GM12878 (cell line): Measurements from ENCODE around the gene PRM2. TPM values are rescaled to one million over a fixed set of nuclear protein-coding genes. Genes with fewer than 3 reads are reported as not detected.

ENCODE experiments used
- BHLHE40 ChIP-seq, 2 experiments: fragments of 450-650 bp in 1 of 2; IDR thresholded peaks; 2 replicates each; pipeline ENCODE4 v1.6.1; 2011 to 2017; ENCODE audit warnings: low read depth in 2 of 2, borderline replicate concordance in 1 of 2, improper control_type of control experiment in 1 of 2, low read length in 1 of 2, mild to moderate bottlenecking in 1 of 2
- CBFB ChIP-seq: IDR thresholded peaks from 2 replicates; pipeline ENCODE4 v1.6.1; 2016; ENCODE audit warnings: antibody characterized with exemption, low read depth
- CREB1 ChIP-seq: IDR thresholded peaks from 2 replicates; pipeline ENCODE4 v1.6.1; 2012; ENCODE audit warnings: low read depth, mild to moderate bottlenecking, inconsistent platforms
- CTCF ChIP-seq, 3 experiments: IDR thresholded peaks in 2 of 3; conservative IDR thresholded peaks in 1 of 3; 2 replicates each; pipeline ENCODE4 v1.5.1; 2011; ENCODE audit warnings: low read depth in 3 of 3, low read length in 3 of 3, mild to moderate bottlenecking in 3 of 3, control low read depth in 2 of 3, moderate library complexity in 2 of 3, inconsistent platforms in 1 of 3, mixed read lengths in 1 of 3; ENCODE audit not compliant: control insufficient read depth in 2 of 3, insufficient read depth in 1 of 3; ENCODE audit errors: extremely low read depth in 1 of 3
- DPF2 ChIP-seq: fragments of 450-650 bp; IDR thresholded peaks from 2 replicates; pipeline ENCODE4 v1.6.1; 2017; ENCODE audit warnings: mild to moderate bottlenecking
- EP300 ChIP-seq, 2 experiments: fragments of 150-350 bp in 1 of 2; IDR thresholded peaks; 2 replicates each; pipeline ENCODE4 v1.6.1; 2011 to 2012; ENCODE audit warnings: low read depth in 2 of 2, low read length in 2 of 2, borderline replicate concordance in 1 of 2, improper control_type of control experiment in 1 of 2, inconsistent platforms in 1 of 2; ENCODE audit not compliant: control insufficient read depth in 1 of 2
- KLF5 ChIP-seq: fragments of 450-650 bp; IDR thresholded peaks from 2 replicates; pipeline ENCODE4 v1.6.1; 2014; ENCODE audit warnings: mild to moderate bottlenecking; ENCODE audit not compliant: partially characterized antibody
- MTA3 ChIP-seq: IDR thresholded peaks from 2 replicates; pipeline ENCODE4 v1.6.1; 2012; ENCODE audit warnings: low read length, inconsistent platforms, borderline replicate concordance
- MYC ChIP-seq: IDR thresholded peaks from 2 replicates; pipeline ENCODE4 v1.6.1; 2011; ENCODE audit warnings: mild to moderate bottlenecking, low read length, moderate library complexity, inconsistent platforms; ENCODE audit not compliant: insufficient read depth, insufficient replicate concordance, insufficient read length, severe bottlenecking
- NR2C2 ChIP-seq: IDR thresholded peaks from 2 replicates; pipeline ENCODE4 v1.6.1; 2011; ENCODE audit warnings: borderline replicate concordance, low read depth; ENCODE audit not compliant: control insufficient read depth, insufficient read length
- POLR2AphosphoS5 ChIP-seq: IDR thresholded peaks from 2 replicates; pipeline ENCODE4 v1.6.1; 2011; ENCODE audit warnings: mild to moderate bottlenecking, low read length, inconsistent platforms
- RAD51 ChIP-seq: fragments of 450-650 bp; IDR thresholded peaks from 2 replicates; pipeline ENCODE4 v1.6.1; 2016; ENCODE audit warnings: moderate library complexity, mild to moderate bottlenecking, inconsistent platforms
- STAT3 ChIP-seq: IDR thresholded peaks from 2 replicates; pipeline ENCODE4 v1.6.1; 2011; ENCODE audit warnings: low read depth, low read length, improper control_type of control experiment
- ZBTB4 ChIP-seq: fragments of 450-650 bp; formaldehyde crosslinking; IDR thresholded peaks from 2 replicates; pipeline ENCODE4 v1.4.0; 2022; ENCODE audit warnings: mild to moderate bottlenecking, moderate library complexity
- polyA plus RNA-seq, 11 experiments: library from polyadenylated mRNA; depleted of rRNA in 4 of 11; unstranded in 6 of 11; stranded (reverse) in 5 of 11; fragments of >200 nt; fragmentation: Nextera tagmentation in 4 of 11; fragmentation: Illumina TruSeq in 1 of 11; extraction: Ambion mirVana in 4 of 11; extraction: Trizol in 1 of 11; gene quantifications; 1 replicate in 1 of 11; 2 replicates in 10 of 11; pipeline versions ENCODE4 v1.2.1 to v1.2.3, GENCODE V29; 2011 to 2016; ENCODE audit warnings: inconsistent platforms in 2 of 11, missing spikeins in 2 of 11, low read depth in 1 of 11
- total RNA-seq, 4 experiments: library from RNA; depleted of rRNA in 3 of 4; stranded (reverse); fragments of >200 nt in 3 of 4; fragmentation: Illumina TruSeq in 1 of 4; extraction: Trizol in 1 of 4; gene quantifications; 2 replicates each; pipeline versions ENCODE4 v1.2.1 to v1.2.3, GENCODE V29; 2013 to 2021
- TF ChIP-seq, protein P1 (sequence below): fragments of 450-650 bp; IDR thresholded peaks from 2 replicates; pipeline ENCODE4 v1.6.1; 2017; ENCODE audit warnings: borderline replicate concordance
- TF ChIP-seq, protein P2 (sequence below): fragments of 450-650 bp; IDR thresholded peaks from 2 replicates; pipeline ENCODE4 v1.6.1; 2017; ENCODE audit warnings: mild to moderate bottlenecking, moderate library complexity

The PRM2 gene
- total and polyA plus RNA-seq, 10 of the 15 experiments (the other 5 are each of a cell fraction or from before 2014, with no cell fraction given) = not detected

- TF ChIP-seq BHLHE40 (IDR thresholded peaks at IDR 0.05; ENCODE audit: borderline replicate concordance in 1 of 2, low read depth in 2 of 2, low read length in 1 of 2) (peak; percentile 56 to 61; a peak in 3 of 4 replicates), POLR2AphosphoS5 (peak; percentile 77), NR2C2 (no peak), MTA3 (no peak), KLF5 (no peak), CREB1 (no peak), ZBTB4 (CRISPR knock-in tag) (no peak), RAD51 (peak; percentile 24), CTCF (IDR thresholded peaks at IDR 0.05 in 2 of 3, conservative IDR thresholded peaks at IDR 0.05 in 1 of 3; ENCODE audit: control insufficient read depth in 2 of 3, extremely low read depth in 1 of 3, insufficient read depth in 1 of 3, low read depth in 3 of 3, low read length in 3 of 3) (no peak), CBFB (0 out of 2 replicates have a peak, but pooled peaks have one; percentile 41), DPF2 (peak; percentile 71), EP300 (IDR thresholded peaks at IDR 0.05; ENCODE audit: borderline replicate concordance in 1 of 2, control insufficient read depth in 1 of 2, low read depth in 2 of 2, low read length in 2 of 2) (peak in 1 of 2 experiments; percentile 77; a peak in 2 of 4 replicates), MYC (no peak), STAT3 (no peak)
- TF ChIP-seq, protein P1, sequence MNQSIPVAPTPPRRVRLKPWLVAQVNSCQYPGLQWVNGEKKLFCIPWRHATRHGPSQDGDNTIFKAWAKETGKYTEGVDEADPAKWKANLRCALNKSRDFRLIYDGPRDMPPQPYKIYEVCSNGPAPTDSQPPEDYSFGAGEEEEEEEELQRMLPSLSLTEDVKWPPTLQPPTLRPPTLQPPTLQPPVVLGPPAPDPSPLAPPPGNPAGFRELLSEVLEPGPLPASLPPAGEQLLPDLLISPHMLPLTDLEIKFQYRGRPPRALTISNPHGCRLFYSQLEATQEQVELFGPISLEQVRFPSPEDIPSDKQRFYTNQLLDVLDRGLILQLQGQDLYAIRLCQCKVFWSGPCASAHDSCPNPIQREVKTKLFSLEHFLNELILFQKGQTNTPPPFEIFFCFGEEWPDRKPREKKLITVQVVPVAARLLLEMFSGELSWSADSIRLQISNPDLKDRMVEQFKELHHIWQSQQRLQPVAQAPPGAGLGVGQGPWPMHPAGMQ = no peak
- TF ChIP-seq, protein P2, sequence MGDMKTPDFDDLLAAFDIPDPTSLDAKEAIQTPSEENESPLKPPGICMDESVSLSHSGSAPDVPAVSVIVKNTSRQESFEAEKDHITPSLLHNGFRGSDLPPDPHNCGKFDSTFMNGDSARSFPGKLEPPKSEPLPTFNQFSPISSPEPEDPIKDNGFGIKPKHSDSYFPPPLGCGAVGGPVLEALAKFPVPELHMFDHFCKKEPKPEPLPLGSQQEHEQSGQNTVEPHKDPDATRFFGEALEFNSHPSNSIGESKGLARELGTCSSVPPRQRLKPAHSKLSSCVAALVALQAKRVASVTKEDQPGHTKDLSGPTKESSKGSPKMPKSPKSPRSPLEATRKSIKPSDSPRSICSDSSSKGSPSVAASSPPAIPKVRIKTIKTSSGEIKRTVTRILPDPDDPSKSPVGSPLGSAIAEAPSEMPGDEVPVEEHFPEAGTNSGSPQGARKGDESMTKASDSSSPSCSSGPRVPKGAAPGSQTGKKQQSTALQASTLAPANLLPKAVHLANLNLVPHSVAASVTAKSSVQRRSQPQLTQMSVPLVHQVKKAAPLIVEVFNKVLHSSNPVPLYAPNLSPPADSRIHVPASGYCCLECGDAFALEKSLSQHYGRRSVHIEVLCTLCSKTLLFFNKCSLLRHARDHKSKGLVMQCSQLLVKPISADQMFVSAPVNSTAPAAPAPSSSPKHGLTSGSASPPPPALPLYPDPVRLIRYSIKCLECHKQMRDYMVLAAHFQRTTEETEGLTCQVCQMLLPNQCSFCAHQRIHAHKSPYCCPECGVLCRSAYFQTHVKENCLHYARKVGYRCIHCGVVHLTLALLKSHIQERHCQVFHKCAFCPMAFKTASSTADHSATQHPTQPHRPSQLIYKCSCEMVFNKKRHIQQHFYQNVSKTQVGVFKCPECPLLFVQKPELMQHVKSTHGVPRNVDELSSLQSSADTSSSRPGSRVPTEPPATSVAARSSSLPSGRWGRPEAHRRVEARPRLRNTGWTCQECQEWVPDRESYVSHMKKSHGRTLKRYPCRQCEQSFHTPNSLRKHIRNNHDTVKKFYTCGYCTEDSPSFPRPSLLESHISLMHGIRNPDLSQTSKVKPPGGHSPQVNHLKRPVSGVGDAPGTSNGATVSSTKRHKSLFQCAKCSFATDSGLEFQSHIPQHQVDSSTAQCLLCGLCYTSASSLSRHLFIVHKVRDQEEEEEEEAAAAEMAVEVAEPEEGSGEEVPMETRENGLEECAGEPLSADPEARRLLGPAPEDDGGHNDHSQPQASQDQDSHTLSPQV = peak; percentile 68; the same call in 1 of the 2 replicates
Measured at GRCh38 chr16:11251525-11252481, 24.5 kb downstream of the PRM2 start (continued).
